GM12878 (cell line): ENCODE results near the gene CDC45. TPM values are rescaled to one million over a fixed set of nuclear protein-coding genes. Genes with fewer than 3 reads are reported as not detected.

Experiments used
- ASH2L ChIP-seq: fragments of 300-600, 200-600 bp; sonication (generic); IDR thresholded peaks from 2 replicates; pipeline ENCODE4 v1.6.1; 2017; ENCODE audit warnings: low read depth, mild to moderate bottlenecking, borderline replicate concordance
- BACH1 ChIP-seq: fragments of 450-650 bp; IDR thresholded peaks from 2 replicates; pipeline ENCODE4 v1.6.1; 2017; ENCODE audit warnings: mild to moderate bottlenecking, borderline replicate concordance
- CBX5 ChIP-seq: sonication (generic); IDR thresholded peaks from 2 replicates; pipeline ENCODE4 v1.6.1; 2016; ENCODE audit warnings: low read depth, moderate library complexity, mild to moderate bottlenecking, inconsistent platforms
- CHD2 ChIP-seq: IDR thresholded peaks from 2 replicates; pipeline ENCODE4 v1.6.1; 2011; ENCODE audit warnings: low read depth, low read length, improper control_type of control experiment, borderline replicate concordance
- CTCF ChIP-seq, 3 experiments: IDR thresholded peaks in 2 of 3; conservative IDR thresholded peaks in 1 of 3; 2 replicates each; pipeline ENCODE4 v1.5.1; 2011; ENCODE audit warnings: low read depth in 3 of 3, low read length in 3 of 3, mild to moderate bottlenecking in 3 of 3, control low read depth in 2 of 3, moderate library complexity in 2 of 3, inconsistent platforms in 1 of 3, mixed read lengths in 1 of 3; ENCODE audit not compliant: control insufficient read depth in 2 of 3, insufficient read depth in 1 of 3; ENCODE audit errors: extremely low read depth in 1 of 3
- ESRRA ChIP-seq: IDR thresholded peaks from 2 replicates; pipeline ENCODE4 v1.6.1; 2012; ENCODE audit warnings: mild to moderate bottlenecking, low read length, improper control_type of control experiment
- GABPA ChIP-seq: IDR thresholded peaks from 2 replicates; pipeline ENCODE4 v1.6.1; 2014; ENCODE audit warnings: antibody characterized with exemption, low read depth, mild to moderate bottlenecking, inconsistent platforms
- NFYA ChIP-seq: IDR thresholded peaks from 2 replicates; pipeline ENCODE4 v1.6.1; 2011; ENCODE audit warnings: low read depth, mild to moderate bottlenecking, low read length, improper control_type of control experiment, borderline replicate concordance
- NR2C2 ChIP-seq: IDR thresholded peaks from 2 replicates; pipeline ENCODE4 v1.6.1; 2011; ENCODE audit warnings: borderline replicate concordance, low read depth; ENCODE audit not compliant: control insufficient read depth, insufficient read length
- RAD21 ChIP-seq: IDR thresholded peaks from 2 replicates; pipeline ENCODE4 v1.6.1; 2011; ENCODE audit warnings: mild to moderate bottlenecking, low read depth, low read length, moderate library complexity; ENCODE audit not compliant: insufficient read depth
- SMAD5 ChIP-seq: IDR thresholded peaks from 2 replicates; pipeline ENCODE4 v1.6.1; 2016; ENCODE audit warnings: antibody characterized with exemption, low read depth
- SMARCA5 ChIP-seq: fragments of 450-650 bp; IDR thresholded peaks from 2 replicates; pipeline ENCODE4 v1.6.1; 2017; ENCODE audit warnings: mild to moderate bottlenecking
- TARDBP ChIP-seq: IDR thresholded peaks from 2 replicates; pipeline ENCODE4 v1.6.1; 2016; ENCODE audit warnings: borderline replicate concordance
- TBL1XR1 ChIP-seq: IDR thresholded peaks from 2 replicates; pipeline ENCODE4 v1.6.1; 2012; ENCODE audit warnings: low read depth, low read length, improper control_type of control experiment
- TCF12 ChIP-seq: IDR thresholded peaks from 2 replicates; pipeline ENCODE4 v1.6.1; 2011; ENCODE audit warnings: low read depth, mild to moderate bottlenecking, low read length
- YBX1 ChIP-seq: fragments of 450-650 bp; IDR thresholded peaks from 2 replicates; pipeline ENCODE4 v1.6.1; 2016; ENCODE audit warnings: antibody characterized with exemption
- ZBTB11 ChIP-seq: fragments of 450-650 bp; formaldehyde crosslinking; IDR thresholded peaks from 2 replicates; pipeline ENCODE4 v1.5.0; 2022; ENCODE audit warnings: mild to moderate bottlenecking, missing genetic modification characterization
- ZNF207 ChIP-seq: fragments of 450-650 bp; IDR thresholded peaks from 2 replicates; pipeline ENCODE4 v1.6.1; 2014; ENCODE audit warnings: antibody characterized with exemption, mild to moderate bottlenecking, borderline replicate concordance
- ZNF622 ChIP-seq: fragments of 450-650 bp; IDR thresholded peaks from 2 replicates; pipeline ENCODE4 v1.6.1; 2017; ENCODE audit warnings: mild to moderate bottlenecking, inconsistent platforms
- ZSCAN29 ChIP-seq: fragments of 450-650 bp; IDR thresholded peaks from 2 replicates; pipeline ENCODE4 v1.6.1; 2017; ENCODE audit warnings: mild to moderate bottlenecking, moderate library complexity
- polyA plus RNA-seq, 11 experiments: library from polyadenylated mRNA; depleted of rRNA in 4 of 11; unstranded in 6 of 11; stranded (reverse) in 5 of 11; fragments of >200 nt; fragmentation: Nextera tagmentation in 4 of 11; fragmentation: Illumina TruSeq in 1 of 11; extraction: Ambion mirVana in 4 of 11; extraction: Trizol in 1 of 11; gene quantifications; 1 replicate in 1 of 11; 2 replicates in 10 of 11; pipeline versions ENCODE4 v1.2.1 to v1.2.3, GENCODE V29; 2011 to 2016; ENCODE audit warnings: inconsistent platforms in 2 of 11, missing spikeins in 2 of 11, low read depth in 1 of 11
- total RNA-seq, 4 experiments: library from RNA; depleted of rRNA in 3 of 4; stranded (reverse); fragments of >200 nt in 3 of 4; fragmentation: Illumina TruSeq in 1 of 4; extraction: Trizol in 1 of 4; gene quantifications; 2 replicates each; pipeline versions ENCODE4 v1.2.1 to v1.2.3, GENCODE V29; 2013 to 2021
- TF ChIP-seq, protein P1 (sequence below): IDR thresholded peaks from 2 replicates; pipeline ENCODE4 v1.6.1; 2012; ENCODE audit warnings: low read depth, low read length, improper control_type of control experiment
- TF ChIP-seq, protein P2 (sequence below): fragments of 450-650 bp; conservative IDR thresholded peaks from 2 replicates; pipeline ENCODE4 v1.6.1; 2017; ENCODE audit warnings: mild to moderate bottlenecking, moderate library complexity

The CDC45 gene
- total and polyA plus RNA-seq, 10 of the 15 experiments (the other 5 are each of a cell fraction or from before 2014, with no cell fraction given), result 40.8 to 88.5 (median 54.2) TPM

DNA sequence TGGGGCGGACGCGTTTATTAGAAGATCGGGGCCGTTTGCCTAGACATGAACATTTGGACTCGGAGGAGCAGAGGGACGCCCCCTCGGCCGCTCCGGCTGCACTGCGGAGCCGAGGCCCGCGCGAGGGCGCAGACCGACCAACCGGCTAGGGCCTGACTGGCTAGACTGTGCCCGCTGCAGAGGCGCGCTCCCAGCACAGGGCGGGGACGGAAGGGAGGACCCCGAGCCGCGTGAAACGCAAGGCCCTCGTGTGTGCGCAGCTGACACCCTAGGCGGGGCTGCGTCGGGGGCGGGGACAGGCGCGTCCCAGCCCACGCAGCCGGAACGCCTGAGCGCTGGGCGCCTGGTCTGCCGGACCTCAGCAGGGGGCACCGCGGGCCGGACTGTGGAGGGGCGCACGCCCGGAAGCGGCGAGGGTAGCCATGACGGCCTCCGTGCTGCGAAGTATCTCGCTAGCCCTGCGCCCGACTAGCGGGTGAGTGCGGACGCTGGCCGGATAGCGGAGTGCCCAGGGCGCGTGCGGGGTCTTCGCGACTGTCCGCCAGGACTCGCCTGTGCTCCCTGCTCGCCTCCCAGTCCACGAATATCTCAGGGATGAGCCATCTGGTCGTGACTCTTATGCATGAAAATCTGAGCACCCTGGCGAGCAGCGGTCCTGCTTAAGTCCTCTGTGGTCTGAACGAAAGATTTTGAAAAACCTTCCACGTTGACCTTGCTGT is 47.4 kb upstream of the CDC45 start, which contains the start of gene MRPL40 (continued):
- TF ChIP-seq YBX1 (no peak), RAD21 (no peak), GABPA (peak; percentile 94), TBL1XR1 (peak; percentile 92), ZNF207 (peak; percentile 100), ASH2L (peak; percentile 12; the same call in 1 of the 2 replicates), SMARCA5 (peak; percentile 95), ESRRA (peak; percentile 91), BACH1 (peak; percentile 91), SMAD5 (peak; percentile 92), TCF12 (peak; percentile 84), ZSCAN29 (peak; percentile 79; the same call in 1 of the 2 replicates), CHD2 (peak; percentile 84), NFYA (no peak), ZNF622 (no peak), CTCF (IDR thresholded peaks at IDR 0.05 in 2 of 3, conservative IDR thresholded peaks at IDR 0.05 in 1 of 3; ENCODE audit: control insufficient read depth in 2 of 3, extremely low read depth in 1 of 3, insufficient read depth in 1 of 3, low read depth in 3 of 3, low read length in 3 of 3) (0 out of 6 replicates have a peak, but pooled peaks of 1 of the 3 experiments have one; percentile 4), TARDBP (peak; percentile 91), NR2C2 (no peak), CBX5 (peak; percentile 88), ZBTB11 (CRISPR knock-in tag) (peak; percentile 100)
- TF ChIP-seq, protein P1, sequence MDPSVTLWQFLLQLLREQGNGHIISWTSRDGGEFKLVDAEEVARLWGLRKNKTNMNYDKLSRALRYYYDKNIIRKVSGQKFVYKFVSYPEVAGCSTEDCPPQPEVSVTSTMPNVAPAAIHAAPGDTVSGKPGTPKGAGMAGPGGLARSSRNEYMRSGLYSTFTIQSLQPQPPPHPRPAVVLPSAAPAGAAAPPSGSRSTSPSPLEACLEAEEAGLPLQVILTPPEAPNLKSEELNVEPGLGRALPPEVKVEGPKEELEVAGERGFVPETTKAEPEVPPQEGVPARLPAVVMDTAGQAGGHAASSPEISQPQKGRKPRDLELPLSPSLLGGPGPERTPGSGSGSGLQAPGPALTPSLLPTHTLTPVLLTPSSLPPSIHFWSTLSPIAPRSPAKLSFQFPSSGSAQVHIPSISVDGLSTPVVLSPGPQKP, result peak; percentile 89
- TF ChIP-seq, protein P2, sequence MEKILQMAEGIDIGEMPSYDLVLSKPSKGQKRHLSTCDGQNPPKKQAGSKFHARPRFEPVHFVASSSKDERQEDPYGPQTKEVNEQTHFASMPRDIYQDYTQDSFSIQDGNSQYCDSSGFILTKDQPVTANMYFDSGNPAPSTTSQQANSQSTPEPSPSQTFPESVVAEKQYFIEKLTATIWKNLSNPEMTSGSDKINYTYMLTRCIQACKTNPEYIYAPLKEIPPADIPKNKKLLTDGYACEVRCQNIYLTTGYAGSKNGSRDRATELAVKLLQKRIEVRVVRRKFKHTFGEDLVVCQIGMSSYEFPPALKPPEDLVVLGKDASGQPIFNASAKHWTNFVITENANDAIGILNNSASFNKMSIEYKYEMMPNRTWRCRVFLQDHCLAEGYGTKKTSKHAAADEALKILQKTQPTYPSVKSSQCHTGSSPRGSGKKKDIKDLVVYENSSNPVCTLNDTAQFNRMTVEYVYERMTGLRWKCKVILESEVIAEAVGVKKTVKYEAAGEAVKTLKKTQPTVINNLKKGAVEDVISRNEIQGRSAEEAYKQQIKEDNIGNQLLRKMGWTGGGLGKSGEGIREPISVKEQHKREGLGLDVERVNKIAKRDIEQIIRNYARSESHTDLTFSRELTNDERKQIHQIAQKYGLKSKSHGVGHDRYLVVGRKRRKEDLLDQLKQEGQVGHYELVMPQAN, result peak; percentile 65
